ENCODE results near the gene ZNF503.
"Not testable (repeated sequence)": the region's sequence is repeated elsewhere in the genome, so short reads cannot be mapped to it uniquely, and the experiment has no call there.

The ZNF503 gene

GRCh38 chr10:75394221-75394620, 7.3 kb downstream of the ZNF503 start:
- no peak for DNase-seq

GRCh38 chr10:75392744-75393143, 8.8 kb downstream of the ZNF503 start:
- DNase-seq: no peak

- no peak for DNase-seq
Observed at GRCh38 chr10:75392271-75392670, 9.3 kb downstream of the ZNF503 start.

- DNase-seq: no peak
Observed at GRCh38 chr10:75390178-75390577, 11.4 kb downstream of the ZNF503 start.

GRCh38 chr10:75388082-75388481, 13.5 kb downstream of the ZNF503 start:
- no peak for DNase-seq

GRCh38 chr10:75386128-75386527, 15.4 kb downstream of the ZNF503 start:
- no peak for DNase-seq

- DNase-seq: no peak
Observed at GRCh38 chr10:75379817-75380216, 21.7 kb downstream of the ZNF503 start.

- no peak for DNase-seq
Observed at GRCh38 chr10:75379212-75379724, 22.3 kb downstream of the ZNF503 start.

GRCh38 chr10:75378379-75378778, 23.2 kb downstream of the ZNF503 start:
- no peak for DNase-seq

GRCh38 chr10:75377869-75378268, 23.7 kb downstream of the ZNF503 start:
- DNase-seq: no peak

GRCh38 chr10:75375838-75376237, 25.7 kb downstream of the ZNF503 start:
- DNase-seq: no peak

- DNase-seq: no peak
Observed at GRCh38 chr10:75371010-75371409, 30.6 kb downstream of the ZNF503 start.

GRCh38 chr10:75369838-75370237, 31.7 kb downstream of the ZNF503 start:
- not testable (repeated sequence) for DNase-seq

GRCh38 chr10:75367901-75368300, 33.7 kb downstream of the ZNF503 start:
- no peak for DNase-seq

- DNase-seq: no peak
Observed at GRCh38 chr10:75367021-75367487, 34.5 kb downstream of the ZNF503 start.

GRCh38 chr10:75363431-75363830, 38.1 kb downstream of the ZNF503 start:
- no peak for DNase-seq

- not testable (repeated sequence) for DNase-seq
Observed at GRCh38 chr10:75359876-75360275, 41.7 kb downstream of the ZNF503 start.

GRCh38 chr10:75358835-75359421, 42.6 kb downstream of the ZNF503 start:
- DNase-seq: no peak

- DNase-seq: no peak
Observed at GRCh38 chr10:75358132-75358531, 43.4 kb downstream of the ZNF503 start.

GRCh38 chr10:75357500-75357899, 44.1 kb downstream of the ZNF503 start:
- DNase-seq: no peak

- DNase-seq: no peak
Observed at GRCh38 chr10:75356484-75356883, 45.1 kb downstream of the ZNF503 start.

- no peak for DNase-seq
Observed at GRCh38 chr10:75355706-75356105, 45.9 kb downstream of the ZNF503 start.

- no peak for DNase-seq
Observed at GRCh38 chr10:75353183-75353582, 48.4 kb downstream of the ZNF503 start.

- no peak for DNase-seq
Observed at GRCh38 chr10:75352650-75353049, 48.9 kb downstream of the ZNF503 start.

- no peak for DNase-seq
Observed at GRCh38 chr10:75351637-75352036, 49.9 kb downstream of the ZNF503 start.
